H1 (cell line): Measurements from ENCODE around the gene LACTB. TPM values are rescaled to one million over a fixed set of nuclear protein-coding genes. Genes with fewer than 3 reads are reported as not detected.

Source experiments
- CTCF ChIA-PET: fragments of 300-600 bp; sonication (Branson Sonifier 250); formaldehyde crosslinking; loops from one replicate; lab custom pipeline; 2021; ENCODE audit not compliant: partially characterized antibody; lab: Charles Lee
- POLR2A ChIA-PET: fragments of 300-600 bp; sonication (Branson Sonifier 250); formaldehyde crosslinking; loops from one replicate; lab custom pipeline; 2021; ENCODE audit warnings: inconsistent platforms; ENCODE audit not compliant: partially characterized antibody; lab: Charles Lee
- DNase-seq, 2 experiments: peaks; one replicate each; pipeline versions ENCODE4 v3.0.0 to v3.0.0-alpha.2; 2010 to 2022; ENCODE audit warnings: low spot score in 2 of 2, low read depth in 1 of 2, mixed read lengths in 1 of 2
- FAIRE-seq: peaks from 2 replicates; lab custom pipeline; 2011; peaks lifted over from hg19 to GRCh38; lab: Jason Lieb, UNC
- H2AFZ ChIP-seq: 2 replicates; pipeline ENCODE4 v1.8.1; 2012; ENCODE audit warnings: low read length, inconsistent platforms
- H2AK5ac ChIP-seq: 2 replicates; pipeline ENCODE4 v1.6.1; 2013; ENCODE audit warnings: low read depth, low read length
- H2BK120ac ChIP-seq: replicated peaks from 2 replicates; pipeline ENCODE3; 2013; ENCODE audit warnings: low read depth, low read length, inconsistent platforms
- H2BK12ac ChIP-seq: 2 replicates; pipeline ENCODE4 v1.6.1; 2013; ENCODE audit warnings: low read depth, low read length
- H2BK15ac ChIP-seq: 2 replicates; pipeline ENCODE4 v1.6.1; 2013; ENCODE audit warnings: low read length
- H2BK20ac ChIP-seq: 2 replicates; pipeline ENCODE4 v1.6.1; 2013; ENCODE audit warnings: low read length
- H2BK5ac ChIP-seq: 2 replicates; pipeline ENCODE4 v1.6.1; 2013; ENCODE audit warnings: low read depth, low read length
- H3K14ac ChIP-seq: 2 replicates; pipeline ENCODE4 v1.6.1; 2013; ENCODE audit warnings: inconsistent platforms; ENCODE audit not compliant: insufficient read length
- H3K18ac ChIP-seq: 2 replicates; pipeline ENCODE4 v1.6.1; 2013; ENCODE audit warnings: low read length; ENCODE audit errors: extremely low read depth
- H3K23ac ChIP-seq: 2 replicates; pipeline ENCODE4 v1.6.1; 2013; ENCODE audit warnings: inconsistent platforms; ENCODE audit not compliant: insufficient read length
- H3K23me2 ChIP-seq: 2 replicates; pipeline ENCODE4 v1.6.1; 2013; ENCODE audit warnings: low read depth, low read length
- H3K27ac ChIP-seq: 2 replicates; pipeline ENCODE4 v1.6.1; 2011; ENCODE audit warnings: low read depth, low read length, inconsistent platforms
- H3K27me3 ChIP-seq, 4 experiments: replicated peaks in 1 of 4; 1 replicate in 1 of 4; 2 replicates in 3 of 4; pipeline versions ENCODE4 v1.6.1 to v1.8.1; 2011 to 2013; ENCODE audit warnings: low read length in 3 of 4, mild to moderate bottlenecking in 3 of 4, inconsistent platforms in 2 of 4, mixed read lengths in 2 of 4, moderate library complexity in 1 of 4; ENCODE audit not compliant: control insufficient read depth in 3 of 4, insufficient read depth in 3 of 4; ENCODE audit errors: extremely low read depth in 1 of 4
- H3K36me3 ChIP-seq, 4 experiments: 2 replicates each; pipeline versions ENCODE4 v1.6.1 to v1.8.1; 2011 to 2013; ENCODE audit warnings: mild to moderate bottlenecking in 4 of 4, low read length in 3 of 4, moderate library complexity in 2 of 4, control low read depth in 1 of 4, inconsistent platforms in 1 of 4; ENCODE audit not compliant: insufficient read depth in 4 of 4, control insufficient read depth in 2 of 4
- H3K4ac ChIP-seq: replicated peaks from 2 replicates; pipeline ENCODE3; 2013; ENCODE audit warnings: low read length, low read depth, mixed read lengths, inconsistent platforms; ENCODE audit not compliant: insufficient read length
- H3K4me1 ChIP-seq, 4 experiments: replicated peaks in 1 of 4; 1 replicate in 1 of 4; 2 replicates in 3 of 4; pipeline versions ENCODE4 v1.6.1 to v1.8.1; 2011 to 2013; ENCODE audit warnings: low read length in 3 of 4, inconsistent platforms in 2 of 4, mixed read lengths in 1 of 4; ENCODE audit not compliant: insufficient read depth in 4 of 4, control insufficient read depth in 3 of 4
- H3K4me2 ChIP-seq, 2 experiments: 2 replicates each; pipeline versions ENCODE4 v1.6.1 to v1.8.1; 2011 to 2013; ENCODE audit warnings: low read depth in 2 of 2, low read length in 2 of 2, control low read depth in 1 of 2, inconsistent platforms in 1 of 2, mild to moderate bottlenecking in 1 of 2; ENCODE audit not compliant: insufficient read depth in 1 of 2
- H3K4me3 ChIP-seq, 4 experiments: fragments of 200-600, 300-600 bp in 1 of 4; sonication (generic), shearing (Covaris generic), sonication (Bioruptor Twin) in 1 of 4; 2 replicates each; pipeline versions ENCODE4 v1.5.1 to v1.8.1; 2011 to 2016; ENCODE audit warnings: low read length in 4 of 4, low read depth in 3 of 4, control low read depth in 2 of 4, inconsistent platforms in 2 of 4, mild to moderate bottlenecking in 2 of 4, mixed read lengths in 1 of 4, moderate library complexity in 1 of 4; ENCODE audit not compliant: insufficient read depth in 2 of 4; ENCODE audit errors: extremely low read depth in 1 of 4
- H3K56ac ChIP-seq: replicated peaks from 2 replicates; pipeline ENCODE3; 2013; ENCODE audit warnings: low read depth, mild to moderate bottlenecking, mixed read lengths, low read length, inconsistent platforms; ENCODE audit not compliant: insufficient read length
- H3K79me1 ChIP-seq: 2 replicates; pipeline ENCODE4 v1.6.1; 2013; ENCODE audit warnings: low read depth, low read length, control low read depth
- H3K79me2 ChIP-seq, 2 experiments: 2 replicates each; pipeline versions ENCODE4 v1.6.1 to v1.8.1; 2012 to 2013; ENCODE audit warnings: low read length in 2 of 2, mild to moderate bottlenecking in 2 of 2, inconsistent platforms in 1 of 2; ENCODE audit not compliant: insufficient read depth in 2 of 2, control insufficient read depth in 1 of 2
- H3K9ac ChIP-seq, 4 experiments: replicated peaks in 1 of 4; 1 replicate in 1 of 4; 2 replicates in 3 of 4; pipeline versions ENCODE4 v1.6.1 to v1.8.1; 2011 to 2013; ENCODE audit warnings: low read depth in 3 of 4, low read length in 3 of 4, control low read depth in 2 of 4, mild to moderate bottlenecking in 2 of 4, moderate library complexity in 2 of 4, inconsistent platforms in 1 of 4; ENCODE audit errors: extremely low read depth in 1 of 4
- H3K9me3 ChIP-seq, 2 experiments: 2 replicates each; pipeline versions ENCODE4 v1.6.1 to v1.8.1; 2012 to 2013; ENCODE audit warnings: mild to moderate bottlenecking in 2 of 2, moderate library complexity in 2 of 2, control low read depth in 1 of 2, inconsistent platforms in 1 of 2, low read depth in 1 of 2, low read length in 1 of 2, mixed read lengths in 1 of 2; ENCODE audit not compliant: insufficient read depth in 2 of 2
- H4K20me1 ChIP-seq, 2 experiments: replicated peaks in 1 of 2; 2 replicates each; pipeline versions ENCODE3 to v1.8.1; 2011 to 2013; ENCODE audit warnings: inconsistent platforms in 2 of 2, low read length in 2 of 2, mild to moderate bottlenecking in 1 of 2; ENCODE audit not compliant: insufficient read depth in 2 of 2, control insufficient read depth in 1 of 2
- H4K5ac ChIP-seq: 2 replicates; pipeline ENCODE4 v1.6.1; 2013; ENCODE audit warnings: low read length, low read depth, mixed read lengths, inconsistent platforms; ENCODE audit not compliant: insufficient read length
- H4K8ac ChIP-seq: 2 replicates; pipeline ENCODE4 v1.8.0; 2013; ENCODE audit warnings: mild to moderate bottlenecking, moderate library complexity, low read length, inconsistent platforms; ENCODE audit not compliant: insufficient read depth; ENCODE audit errors: extremely low read depth
- H4K91ac ChIP-seq: replicated peaks from 2 replicates; pipeline ENCODE3; 2013; ENCODE audit warnings: low read length, mixed read lengths, inconsistent platforms; ENCODE audit not compliant: insufficient read length
- ASH2L ChIP-seq: fragments of 200-600, 300-600 bp; sonication (generic); IDR thresholded peaks from one replicate; pipeline ENCODE4 v1.7.1; 2017; ENCODE audit warnings: low read length
- BACH1 ChIP-seq: IDR thresholded peaks from 2 replicates; pipeline ENCODE4 v1.6.1; 2012; ENCODE audit warnings: low read length, improper control_type of control experiment
- CBX5 ChIP-seq: fragments of 300-800, 300-1000 bp; sonication (generic); IDR thresholded peaks from 2 replicates; pipeline ENCODE4 v1.7.1; 2016; ENCODE audit warnings: antibody characterized with exemption, low read length, low read depth
- CHD2 ChIP-seq: IDR thresholded peaks from 2 replicates; pipeline ENCODE4 v1.6.1; 2012; ENCODE audit warnings: low read length, improper control_type of control experiment
- EGR1 ChIP-seq: IDR thresholded peaks from 2 replicates; pipeline ENCODE4 v1.6.1; 2011; ENCODE audit warnings: low read depth, low read length, borderline replicate concordance
- GTF2F1 ChIP-seq: IDR thresholded peaks from 2 replicates; pipeline ENCODE4 v1.6.1; 2012; ENCODE audit warnings: low read depth, low read length, improper control_type of control experiment, borderline replicate concordance
- HDAC6 ChIP-seq: IDR thresholded peaks from one replicate; pipeline ENCODE4 v1.7.1; 2012; ENCODE audit warnings: low read depth, mild to moderate bottlenecking, inconsistent platforms, low read length, moderate library complexity
- MAX ChIP-seq: IDR thresholded peaks from 2 replicates; pipeline ENCODE4 v1.6.1; 2012; ENCODE audit warnings: inconsistent platforms
- PHF8 ChIP-seq: fragments of 200-600 bp; sonication (generic); conservative IDR thresholded peaks from 2 replicates; pipeline ENCODE4 v1.7.1; 2012; ENCODE audit warnings: low read depth, mild to moderate bottlenecking, inconsistent platforms, low read length, moderate library complexity
- POLR2A ChIP-seq, 2 experiments: IDR thresholded peaks; 1 replicate in 1 of 2; 2 replicates in 1 of 2; pipeline ENCODE4 v1.6.1; 2011; ENCODE audit warnings: low read depth in 2 of 2, low read length in 2 of 2, mild to moderate bottlenecking in 2 of 2; ENCODE audit errors: control extremely low read depth in 1 of 2
- POU5F1 ChIP-seq: IDR thresholded peaks from 2 replicates; pipeline ENCODE4 v1.6.1; 2011; ENCODE audit warnings: low read depth, mild to moderate bottlenecking, low read length, moderate library complexity
- TAF7 ChIP-seq: optimal IDR thresholded peaks from 2 replicates; pipeline ENCODE3; 2011; ENCODE audit warnings: low read depth, mild to moderate bottlenecking, inconsistent platforms, low read length, moderate library complexity, borderline replicate concordance
- YY1 ChIP-seq: IDR thresholded peaks from 2 replicates; pipeline ENCODE4 v1.6.1; 2011; ENCODE audit warnings: low read depth, mild to moderate bottlenecking, low read length
- WGBS, 2 experiments: shearing (Covaris generic) in 1 of 2; methylation state at CpG; one replicate each; pipeline versions ENCODE4 v1.1.6 to v1.1.7; 2013 to 2015; ENCODE audit warnings: low lambda C conversion rate in 2 of 2, mixed read lengths in 2 of 2, inconsistent platforms in 1 of 2, low coverage in 1 of 2, missing lambda C conversion rate in 1 of 2; ENCODE audit not compliant: insufficient replicate concordance in 2 of 2, insufficient coverage in 1 of 2, insufficient read length in 1 of 2; ENCODE audit errors: extremely low coverage in 1 of 2, missing lambda C conversion rate in 1 of 2; 5-methylcytosine and 5-hydroxymethylcytosine counted together
- polyA plus RNA-seq, 7 experiments: library from polyadenylated mRNA; depleted of rRNA in 3 of 7; stranded (reverse) in 5 of 7; unstranded in 2 of 7; fragments of >200 nt in 5 of 7; fragments of 200-250 nt in 2 of 7; gene quantifications; 1 replicate in 5 of 7; 2 replicates in 1 of 7; 4 replicates in 1 of 7; pipeline versions ENCODE4 v1.2.1 to v1.2.3, GENCODE V29; 2011 to 2013; ENCODE audit warnings: missing spikeins in 2 of 7, mixed read lengths in 2 of 7
- total RNA-seq: library from RNA; stranded (reverse); fragmentation: NEBNext Ultra II Directional; extraction: Animal tissue kit (Norgen Biotek cat#: 25700); gene quantifications from 2 replicates; pipeline ENCODE4 v1.2.1, GENCODE V29; 2021

Gene LACTB
- total and polyA plus RNA-seq, 2 of the 8 experiments (the other 6 are each of a cell fraction or from before 2014, with no cell fraction given) = 5.8 to 14.9 TPM

GRCh38 chr15:63104727-63105126 is 16.9 kb upstream of the LACTB start:
- DNase-seq (no peak), FAIRE-seq (no peak)
- POLR2A ChIA-PET = no interaction called here
- H2BK20ac ChIP-seq = no peak overlapping the region
- no peak overlapping the region for H3K14ac ChIP-seq
- 0 out of 4 replicates have a peak, but pooled peaks cover 0 to 2% of the 10 kb centered on the region in 2 experiments for H3K9me3 ChIP-seq
- H2BK15ac ChIP-seq = no peak overlapping the region
- CTCF ChIA-PET = interaction anchor here (0.6 kb wide), 2 partner anchors 14 to 89 kb away, joined by 3 read pairs; no protein-coding TSS in a partner anchor
- no peaks in the 10 kb centered on the region for H3K36me3 ChIP-seq
- no peaks in the 10 kb centered on the region for H3K79me2 ChIP-seq
- no peaks in the 10 kb centered on the region for H3K23me2 ChIP-seq
- no peaks in the 10 kb centered on the region for H3K4me1 ChIP-seq
- H3K4ac ChIP-seq = no peak overlapping the region
- no peaks in the 10 kb centered on the region for H3K27me3 ChIP-seq
- H2BK12ac ChIP-seq = no peak overlapping the region
- H4K5ac ChIP-seq = no peak overlapping the region
- no peak overlapping the region for H2AK5ac ChIP-seq
- H3K56ac ChIP-seq = no peak overlapping the region
- no peak for TF ChIP-seq CBX5
- TF ChIP-seq BACH1 = no peak
- no peak for TF ChIP-seq GTF2F1
- TF ChIP-seq CHD2 = no peak
- TF ChIP-seq POU5F1 = no peak
- TF ChIP-seq PHF8 = no peak
- no peak for TF ChIP-seq POLR2A (IDR thresholded peaks at IDR 0.05; ENCODE audit: control extremely low read depth in 1 of 2, low read depth in 2 of 2, low read length in 2 of 2)
- TF ChIP-seq TAF7 = no peak
- no peak for TF ChIP-seq MAX
- TF ChIP-seq YY1 = no peak
- no peak for TF ChIP-seq HDAC6
- TF ChIP-seq ASH2L = no peak
- TF ChIP-seq EGR1 = no peak
- no peak overlapping the region for H3K18ac ChIP-seq
- no peak overlapping the region for H4K8ac ChIP-seq
- no peak overlapping the region for H3K9ac ChIP-seq
- no peaks in the 10 kb centered on the region for H4K20me1 ChIP-seq
- H2AFZ ChIP-seq = no peak overlapping the region
- H3K4me3 ChIP-seq = no peak overlapping the region
- H3K23ac ChIP-seq = no peak overlapping the region
- 87% methylated on average over 7 of the region's 7 CpGs; no CpG with 5 or more reads in 1 of the 2 experiments for WGBS, 2 experiments
- H2BK120ac ChIP-seq = no peak overlapping the region
- no peak overlapping the region for H2BK5ac ChIP-seq
- no peak overlapping the region for H3K27ac ChIP-seq
- H4K91ac ChIP-seq = no peak overlapping the region
- no peak overlapping the region for H3K4me2 ChIP-seq
- no peaks in the 10 kb centered on the region for H3K79me1 ChIP-seq
